Prostate gland (tissue), 2 donors: ENCODE data around the gene IL16. TPM values are rescaled to one million over a fixed set of nuclear protein-coding genes. Genes with fewer than 3 reads are reported as not detected.

Experiments used
- DNase-seq: peaks from one replicate; pipeline ENCODE4 v3.0.0-alpha.2; 2019; ENCODE audit warnings: low spot score
- H3K27ac ChIP-seq, 2 donors: fragments of 200-600 bp; sonication (generic); 2 replicates each; pipeline ENCODE4 v1.5.1; 2017 to 2019
- H3K27me3 ChIP-seq: fragments of 200-600 bp; sonication (generic); replicated peaks from 2 replicates; pipeline ENCODE4 v1.5.1; 2019; ENCODE audit not compliant: insufficient read depth
- H3K36me3 ChIP-seq, 2 donors: fragments of 200-600 bp; sonication (generic); 1 replicate in 1 of 2; 2 replicates in 1 of 2; pipeline versions ENCODE4 v1.5.1 to v1.8.1; 2017 to 2019
- H3K4me1 ChIP-seq: fragments of 200-600 bp; sonication (generic); replicated peaks from 2 replicates; pipeline ENCODE4 v1.5.1; 2019
- H3K4me3 ChIP-seq, 2 donors: fragments of 200-600 bp; sonication (generic); 2 replicates each; pipeline ENCODE4 v1.5.1; 2017 to 2019
- H3K9me3 ChIP-seq: fragments of 200-600 bp; sonication (generic); 2 replicates; pipeline ENCODE4 v1.5.1; 2017
- CTCF ChIP-seq, 4 experiments: fragments of 200-600 bp in 2 of 4; fragments of 450-650 bp in 2 of 4; sonication (generic) in 2 of 4; IDR thresholded peaks; 1 replicate in 3 of 4; 2 replicates in 1 of 4; pipeline ENCODE4 v1.5.1; 2016 to 2019; ENCODE audit warnings: antibody characterized with exemption in 4 of 4, mild to moderate bottlenecking in 2 of 4, moderate library complexity in 2 of 4
- POLR2A ChIP-seq: fragments of 450-650 bp; IDR thresholded peaks from one replicate; pipeline ENCODE4 v1.6.1; 2016; ENCODE audit warnings: antibody characterized with exemption, mild to moderate bottlenecking
- POLR2AphosphoS5 ChIP-seq: sonication (generic); formaldehyde crosslinking; IDR thresholded peaks from one replicate; pipeline ENCODE4 v1.6.1; 2017; ENCODE audit warnings: antibody characterized with exemption
- WGBS: methylation state at CpG from one replicate; pipeline ENCODE4 v1.1.5; 2018; 5-methylcytosine and 5-hydroxymethylcytosine counted together
- intact Hi-C: fragments of 100-400 bp; cut with DNase I; formaldehyde crosslinking; loops from one replicate; pipeline ENCODE4 v1.14.2; 2022
- total RNA-seq, 2 donors: library from RNA; depleted of rRNA; stranded (reverse); fragments of >200 nt; gene quantifications; one replicate each; pipeline ENCODE4 v1.1.0, GENCODE V29; 2016

IL16 gene
- total RNA-seq, 2 donors from 2014 or later: 2.7 to 9.9 TPM

DNA sequence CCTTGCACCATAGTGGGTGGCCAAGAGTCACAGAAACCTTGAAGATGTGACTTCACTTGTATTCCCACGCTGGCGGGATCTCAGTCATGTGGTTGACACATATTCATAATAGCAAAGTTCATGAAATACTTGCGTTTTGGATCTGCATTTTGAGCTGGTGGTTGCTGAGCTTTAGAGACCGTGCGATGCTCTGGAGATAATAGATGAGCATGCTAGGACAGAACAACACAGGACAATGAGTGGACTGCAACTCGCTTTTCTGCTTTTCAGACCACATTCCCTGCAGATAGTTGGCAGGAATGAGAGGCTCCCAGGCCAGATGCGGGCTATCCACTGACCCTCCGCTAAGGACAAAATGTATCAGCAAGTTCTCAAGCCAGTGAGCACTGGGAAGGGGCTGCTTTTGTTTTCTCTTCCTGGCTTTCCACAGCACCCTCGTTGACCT is 141.1 kb downstream of the IL16 start:
- H3K9me3 ChIP-seq: no peaks in the 10 kb centered on the region
- 54% methylated on average over 9 of the region's 9 CpGs for WGBS
- peak overlapping the region in 1 of 2 donors; percentile 28 for H3K27ac ChIP-seq
- intact Hi-C loops: loop anchor here (5.0 to 10.0 kb wide), 2 partner anchors 40 to 63 kb away; no protein-coding TSS in a partner anchor
- no peak for DNase-seq
- TF ChIP-seq POLR2A (no peak), POLR2AphosphoS5 (no peak), CTCF (IDR thresholded peaks at IDR 0.05) (no peak)
- no peaks in the 10 kb centered on the region for H3K36me3 ChIP-seq
- H3K4me3 ChIP-seq: no peak overlapping the region
- peaks cover 4% of the 10 kb centered on the region for H3K4me1 ChIP-seq
- H3K27me3 ChIP-seq: no peaks in the 10 kb centered on the region

- Histone ChIP-seq H3K4me1 (peaks cover 4% of the 10 kb centered on the region), H3K27ac (peak overlapping the region; percentile 21 to 28), H3K36me3 (no peaks in the 10 kb centered on the region), H3K9me3 (no peaks in the 10 kb centered on the region), H3K4me3 (no peak overlapping the region), H3K27me3 (no peaks in the 10 kb centered on the region)
- WGBS: 15% methylated on average over 8 of the region's 8 CpGs
- peak; percentile 73 for DNase-seq
- intact Hi-C loops: loop anchor here (5.0 to 10.0 kb wide), 2 partner anchors 39 to 64 kb away; no protein-coding TSS in a partner anchor
- TF ChIP-seq POLR2AphosphoS5: peak; percentile 90
- TF ChIP-seq POLR2A: no peak
- no peak for TF ChIP-seq CTCF (IDR thresholded peaks at IDR 0.05)
Observed at GRCh38 chr15:81338170-81339007, 141.7 kb downstream of the IL16 start.

GRCh38 chr15:81339321-81339720 is 142.6 kb downstream of the IL16 start:
- H3K27me3 ChIP-seq: no peaks in the 10 kb centered on the region
- H3K27ac ChIP-seq: no peak overlapping the region
- no peak overlapping the region for H3K4me3 ChIP-seq
- H3K4me1 ChIP-seq: peaks cover 4% of the 10 kb centered on the region
- 28% methylated on average over 5 of the region's 5 CpGs for WGBS
- no peak for TF ChIP-seq POLR2A
- TF ChIP-seq CTCF (IDR thresholded peaks at IDR 0.05): no peak
- no peak for TF ChIP-seq POLR2AphosphoS5
- H3K36me3 ChIP-seq: no peaks in the 10 kb centered on the region
- no peak for DNase-seq
- intact Hi-C loops: loop anchor here (5.0 to 10.0 kb wide), 2 partner anchors 38 to 65 kb away; no protein-coding TSS in a partner anchor
- no peaks in the 10 kb centered on the region for H3K9me3 ChIP-seq

DNA sequence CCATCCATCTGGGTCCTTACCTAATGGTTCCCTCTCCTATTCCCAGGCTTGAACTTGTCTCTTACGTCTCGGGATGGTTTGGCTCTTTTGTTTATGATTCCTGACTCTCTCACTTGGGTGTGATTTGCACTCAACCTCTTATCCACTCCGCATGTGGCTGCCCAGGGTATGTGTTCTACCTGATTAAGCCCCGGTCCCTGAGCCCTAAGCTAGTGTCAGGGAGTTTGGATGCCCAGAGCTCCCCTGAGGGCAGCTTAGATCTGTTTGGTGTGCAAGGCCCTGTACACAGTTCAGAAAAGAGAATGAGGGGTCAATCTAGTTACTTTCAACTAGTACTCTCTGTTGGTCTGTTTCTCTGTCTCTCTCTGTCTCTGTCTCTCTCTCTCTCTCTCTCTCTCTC is 143.2 kb downstream of the IL16 start:
- no peak overlapping the region for H3K4me3 ChIP-seq
- H3K27ac ChIP-seq: no peak overlapping the region
- intact Hi-C loops: loop anchor here (5.0 to 10.0 kb wide), 2 partner anchors 37 to 65 kb away; no protein-coding TSS in a partner anchor
- no peaks in the 10 kb centered on the region for H3K36me3 ChIP-seq
- TF ChIP-seq POLR2AphosphoS5: no peak
- TF ChIP-seq CTCF (IDR thresholded peaks at IDR 0.05): no peak
- TF ChIP-seq POLR2A: no peak
- DNase-seq: no peak
- WGBS: 49% methylated on average over 4 of the region's 4 CpGs
- peaks cover 4% of the 10 kb centered on the region for H3K4me1 ChIP-seq
- H3K9me3 ChIP-seq: no peaks in the 10 kb centered on the region
- no peaks in the 10 kb centered on the region for H3K27me3 ChIP-seq
